NCI-H345 treated with DMSO at 0.1 percent for 48 hours (cell line): ENCODE data around the gene MIB2.

Experiments used
- DNase-seq: peaks from one replicate; lab custom pipeline; 2025; ENCODE audit not compliant: unreplicated experiment; lab: John Stamatoyannopoulos, UW

Gene MIB2

DNA sequence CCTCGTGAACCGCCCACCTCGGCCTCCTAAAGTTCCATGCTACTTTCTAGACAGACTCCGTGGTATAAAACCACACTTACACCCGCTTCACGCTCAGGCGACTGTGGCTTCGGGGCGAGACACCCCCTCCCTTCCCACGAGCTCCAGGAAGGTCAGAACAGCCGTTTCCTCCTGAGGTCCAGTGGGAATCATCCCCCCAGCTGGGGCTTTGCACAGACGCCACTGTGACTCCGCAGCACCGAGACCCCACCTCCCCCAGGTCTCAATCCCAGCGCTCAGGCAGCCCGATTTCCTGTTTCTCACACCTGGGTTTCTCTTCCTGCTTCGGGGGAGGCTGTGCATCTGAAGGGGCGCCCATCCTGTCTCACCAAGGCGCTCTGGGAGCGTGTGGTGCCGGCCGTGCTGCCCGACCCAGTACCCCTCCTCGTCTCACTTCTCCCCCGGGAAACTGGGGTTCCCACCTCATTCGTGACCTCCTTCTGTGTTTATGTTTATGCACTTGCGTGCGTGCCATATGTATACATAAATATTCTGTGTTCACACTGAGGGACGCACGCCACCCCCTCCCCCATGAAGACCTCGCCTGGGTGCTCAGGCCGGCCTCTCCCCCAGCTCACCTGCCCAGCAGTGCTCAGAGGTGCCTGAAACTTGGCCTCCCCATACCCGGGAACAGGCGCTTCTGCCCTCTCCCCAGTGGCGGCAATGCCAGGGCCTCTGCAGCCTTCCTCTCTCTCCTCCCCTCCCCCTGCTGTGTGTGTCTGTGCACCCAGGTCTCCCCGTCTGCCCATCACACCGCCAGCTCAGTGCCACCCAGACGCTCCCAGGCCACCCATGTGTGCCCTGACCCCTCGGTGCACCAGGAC, 62.6 kb downstream of the MIB2 start:
- DNase-seq, result no peak

DNA sequence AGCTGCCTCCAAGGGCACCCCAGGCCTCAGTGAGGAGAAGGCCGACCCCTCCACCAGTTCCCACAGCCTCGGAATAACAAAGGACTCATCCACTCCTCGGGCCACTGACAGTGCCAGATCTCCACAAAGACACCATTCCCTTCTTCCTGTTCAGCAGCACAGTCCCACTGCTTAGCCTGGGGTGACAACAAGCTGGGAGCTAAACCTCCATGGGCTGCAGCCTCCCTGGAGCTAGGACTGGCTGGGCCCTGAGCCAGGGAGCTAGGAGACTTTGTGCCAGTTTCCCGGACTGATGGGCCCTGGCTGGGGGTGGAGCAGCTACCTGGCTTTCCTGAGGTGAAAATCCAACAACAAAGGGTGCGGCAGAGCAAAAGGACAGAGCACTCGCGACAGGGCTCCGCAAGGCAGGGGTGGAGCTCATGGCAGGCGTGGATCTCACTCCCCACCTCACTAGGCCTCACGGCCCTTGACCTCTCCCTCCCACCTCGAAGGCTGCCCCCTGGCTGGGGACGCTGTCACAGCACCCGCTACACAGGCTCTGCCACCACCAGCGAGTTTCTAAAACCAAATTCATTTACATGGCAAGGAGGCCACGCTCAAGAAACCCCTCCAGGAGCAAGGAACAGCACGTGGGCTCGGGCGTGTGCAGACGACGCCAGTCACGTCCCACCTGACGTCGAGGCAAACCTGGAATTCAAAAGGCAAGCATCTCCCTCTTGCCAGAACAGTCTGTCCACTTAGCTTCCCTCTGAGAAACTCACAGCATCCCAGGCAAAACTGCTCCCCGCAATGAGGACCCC, 63.5 kb downstream of the MIB2 start:
- DNase-seq, result no peak
